SK-N-MC (cell line): ENCODE data around the gene RO60.
A peak's percentile ranks its signal among the peaks of the same experiment; 100 is the strongest.

Experiments
- DNase-seq: peaks from one replicate; pipeline ENCODE4 v3.0.0-alpha.2; 2011; ENCODE audit warnings: low read depth, low spot score
- H3K27ac ChIP-seq: fragments of 200-600 bp; sonication (generic); 2 replicates; pipeline ENCODE4 v1.5.1; 2016; ENCODE audit warnings: mixed run types
- H3K36me3 ChIP-seq: fragments of 200-600 bp; sonication (generic); 2 replicates; pipeline ENCODE4 v1.6.1; 2017; ENCODE audit warnings: antibody characterized with exemption, low read length, mixed read lengths; ENCODE audit not compliant: insufficient read depth
- H3K4me3 ChIP-seq: fragments of 200-600 bp; sonication (generic); 2 replicates; pipeline ENCODE4 v1.5.1; 2016
- H3K9ac ChIP-seq: fragments of 200-600 bp; sonication (generic); 2 replicates; pipeline ENCODE4 v1.8.0; 2017; ENCODE audit warnings: mixed run types, mixed read lengths; ENCODE audit not compliant: insufficient read length
- H3K9me3 ChIP-seq: fragments of 200-600 bp; sonication (generic); 2 replicates; pipeline ENCODE4 v1.6.1; 2017; ENCODE audit warnings: low read depth, mild to moderate bottlenecking, antibody characterized with exemption, low read length, moderate library complexity, mixed read lengths
- EZH2 ChIP-seq: fragments of 200-600 bp; sonication (generic); IDR thresholded peaks from one replicate; pipeline ENCODE4 v1.6.1; 2017; ENCODE audit warnings: antibody characterized with exemption
- FOXP2 ChIP-seq: optimal IDR thresholded peaks from 2 replicates; pipeline ENCODE3; 2011; ENCODE audit warnings: mild to moderate bottlenecking, moderate library complexity; ENCODE audit not compliant: insufficient read depth; ENCODE audit errors: extremely low read length, control extremely low read depth
- POLR2AphosphoS5 ChIP-seq: IDR thresholded peaks from 2 replicates; pipeline ENCODE4 v1.6.1; 2012; ENCODE audit warnings: mild to moderate bottlenecking, low read depth, low read length, borderline replicate concordance

RO60 gene

DNA sequence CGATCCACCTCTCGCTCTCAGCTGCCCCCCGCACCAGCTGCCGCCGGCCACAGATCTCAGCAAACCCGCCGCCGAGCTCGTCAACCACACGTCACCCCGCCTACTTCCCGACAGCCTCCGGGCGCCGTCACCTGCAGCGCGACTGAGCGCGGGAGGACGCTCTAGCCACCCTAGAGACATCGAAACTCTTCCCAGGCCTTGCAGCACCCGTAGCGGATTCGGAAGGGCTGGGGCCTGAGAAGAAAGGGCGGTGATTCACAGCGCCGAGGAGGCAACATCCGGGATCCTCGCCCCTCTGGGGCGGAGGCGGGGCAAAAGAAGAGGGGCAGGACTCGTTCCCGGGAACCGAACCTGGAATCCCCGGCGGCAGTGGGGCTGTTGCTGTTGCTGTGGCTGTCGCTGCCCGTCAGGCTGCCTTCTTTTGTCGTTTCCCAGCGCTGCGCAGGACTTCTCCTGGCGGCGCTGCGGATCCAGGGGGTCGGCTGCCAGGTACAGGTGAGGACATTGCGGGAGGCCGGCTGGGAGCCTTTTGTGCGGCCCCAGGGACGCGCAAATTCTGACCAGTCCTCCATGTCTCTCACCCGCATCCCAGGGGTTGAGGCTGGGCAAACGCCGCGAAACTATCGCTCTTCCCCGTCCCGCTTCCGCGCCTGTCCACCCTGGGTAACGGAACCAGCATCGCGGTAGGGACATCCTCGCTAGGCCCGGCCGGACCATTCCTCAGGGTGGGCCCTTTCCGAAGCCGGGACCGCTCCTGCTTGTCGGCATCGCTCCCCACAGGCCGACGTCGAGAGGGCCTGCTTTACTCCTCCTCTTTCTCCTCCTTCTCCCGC lies at the start of gene RO60, which contains the start of gene UCHL5:
TSS of gene RO60 (plus strand) at position 331 of the 833 bp plus-strand sequence. CDS start 9,443 bp downstream, outside the sequence.
TSS of gene UCHL5 (minus strand) at position 79 of the 833 bp plus-strand sequence. CDS start 100 bp downstream, outside the sequence.
- Histone ChIP-seq H3K36me3 (peaks cover 21% of the 10 kb centered on the region), H3K4me3 (peak within 1 kb of the TSS; percentile 95), H3K27ac (peak within 1 kb of the TSS; percentile 92), H3K9ac (peak within 1 kb of the TSS; percentile 98), H3K9me3 (0 out of 2 replicates have a peak, but pooled peaks cover 2% of the 10 kb centered on the region)
- DNase-seq: peak; percentile 89
- TF ChIP-seq FOXP2 (peak; percentile 21), POLR2AphosphoS5 (peak; percentile 92), EZH2 (no peak)

DNA sequence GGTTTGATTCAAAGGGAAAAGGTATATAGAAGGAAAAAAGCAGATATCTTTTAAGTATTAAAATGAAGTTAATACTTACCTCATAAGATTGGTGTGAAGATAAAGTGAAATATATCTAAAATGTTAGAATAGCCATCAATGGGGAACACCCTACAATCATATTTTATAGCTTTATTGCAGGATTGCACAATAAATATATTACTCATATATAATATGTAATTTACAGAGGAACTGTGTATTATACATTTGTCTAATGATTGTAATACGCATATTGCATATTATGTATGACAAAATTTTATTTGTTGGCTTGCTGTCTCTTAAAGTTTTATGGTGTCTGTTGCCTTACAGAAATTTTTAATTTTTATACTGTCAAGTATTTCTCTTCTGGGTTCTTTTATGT lies 48.0 kb upstream of the RO60 start:
- Histone ChIP-seq H3K9me3 (no peaks in the 10 kb centered on the region), H3K27ac (no peak overlapping the region), H3K4me3 (no peak overlapping the region), H3K9ac (no peak overlapping the region), H3K36me3 (peaks cover 11% of the 10 kb centered on the region)
- TF ChIP-seq FOXP2: no peak
- no peak for TF ChIP-seq POLR2AphosphoS5
- TF ChIP-seq EZH2: no peak
- no peak for DNase-seq

DNA sequence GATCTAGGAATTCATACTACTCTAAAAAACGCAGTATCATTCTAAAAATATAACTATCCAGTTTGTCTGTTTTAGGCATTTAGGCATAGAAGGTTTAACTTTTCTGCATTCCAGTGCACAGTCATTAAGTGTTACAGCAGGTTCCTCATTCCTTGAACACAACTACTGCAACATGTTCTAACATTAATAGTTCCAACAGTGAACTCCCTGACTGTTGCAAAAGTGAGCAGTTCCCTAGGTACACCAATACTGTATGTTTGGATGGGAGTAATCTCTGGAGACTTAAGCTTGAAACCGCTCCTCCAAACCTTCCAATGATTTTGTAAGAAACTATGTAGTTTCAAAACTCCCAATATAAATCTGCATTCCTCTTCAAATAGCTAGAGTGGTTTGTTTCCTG lies 46.4 kb upstream of the RO60 start:
- H3K36me3 ChIP-seq: peaks cover 18% of the 10 kb centered on the region
- TF ChIP-seq EZH2 (no peak), FOXP2 (no peak), POLR2AphosphoS5 (no peak)
- no peak overlapping the region for H3K4me3 ChIP-seq
- H3K27ac ChIP-seq: no peak overlapping the region
- H3K9ac ChIP-seq: no peak overlapping the region
- DNase-seq: no peak
- no peaks in the 10 kb centered on the region for H3K9me3 ChIP-seq

DNA sequence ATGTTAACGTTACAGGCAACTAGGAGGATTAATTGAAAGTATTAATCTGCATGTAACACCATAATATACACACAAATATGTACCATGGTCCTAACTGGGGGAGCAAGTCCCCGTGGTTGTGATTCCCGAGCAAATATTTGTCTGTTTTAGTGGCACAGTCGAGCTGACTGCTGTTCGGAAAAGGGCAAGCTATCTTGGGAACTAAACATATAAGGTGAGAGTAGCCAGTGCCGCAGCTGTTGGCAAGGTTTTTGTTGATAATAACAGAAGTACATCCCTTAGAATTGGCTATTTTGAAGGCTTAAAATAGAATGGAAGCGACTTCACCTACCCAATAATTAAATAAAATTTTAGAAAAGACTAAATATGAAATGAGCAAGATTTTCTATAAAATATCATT lies 45.7 kb upstream of the RO60 start:
- no peak overlapping the region for H3K9ac ChIP-seq
- H3K27ac ChIP-seq: no peak overlapping the region
- TF ChIP-seq POLR2AphosphoS5 (no peak), EZH2 (no peak), FOXP2 (no peak)
- H3K4me3 ChIP-seq: no peak overlapping the region
- no peaks in the 10 kb centered on the region for H3K9me3 ChIP-seq
- DNase-seq: no peak
- peaks cover 21% of the 10 kb centered on the region for H3K36me3 ChIP-seq

DNA sequence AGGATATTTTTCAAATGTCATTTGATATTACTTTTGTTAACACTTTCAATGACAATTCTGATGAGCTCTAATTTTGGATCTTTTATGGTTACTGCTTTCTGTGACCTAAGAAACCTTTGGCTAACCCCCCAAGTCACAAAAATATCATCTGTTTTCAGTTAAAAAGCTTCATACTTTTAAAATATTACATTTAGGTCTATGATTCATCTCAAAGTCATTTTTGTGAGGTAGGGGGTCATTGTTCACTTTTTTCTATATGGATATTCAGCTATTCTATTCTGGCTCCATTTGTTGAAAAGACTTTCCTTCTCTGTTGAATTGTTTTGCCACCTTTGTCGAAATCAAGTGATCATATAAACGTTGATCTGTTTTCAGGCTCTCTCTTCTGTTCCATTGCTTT lies 45.0 kb upstream of the RO60 start:
- Histone ChIP-seq H3K9me3 (no peaks in the 10 kb centered on the region), H3K36me3 (peaks cover 25% of the 10 kb centered on the region), H3K27ac (no peak overlapping the region), H3K4me3 (no peak overlapping the region), H3K9ac (no peak overlapping the region)
- no peak for DNase-seq
- no peak for TF ChIP-seq FOXP2
- no peak for TF ChIP-seq EZH2
- TF ChIP-seq POLR2AphosphoS5: no peak

DNA sequence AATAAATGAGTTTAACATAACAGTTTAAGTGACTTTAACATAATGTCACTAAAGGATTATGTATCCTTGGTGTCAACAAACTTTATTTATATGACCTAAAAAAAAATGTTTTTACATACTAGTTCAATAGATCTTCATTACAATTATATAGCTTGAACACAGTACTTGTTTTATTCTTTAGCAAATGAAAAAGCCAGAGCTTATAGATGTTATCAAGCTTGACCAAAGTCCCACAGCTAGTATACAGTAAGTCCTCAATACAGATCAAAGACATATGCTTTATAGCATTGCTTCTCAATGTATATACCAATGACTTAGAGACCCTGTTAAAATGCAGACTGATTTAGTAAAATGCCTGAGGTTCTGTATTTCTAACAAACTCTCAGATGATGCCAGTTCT lies 42.6 kb upstream of the RO60 start:
- Histone ChIP-seq H3K4me3 (no peak overlapping the region), H3K9ac (no peak overlapping the region), H3K9me3 (no peaks in the 10 kb centered on the region), H3K27ac (no peak overlapping the region), H3K36me3 (peaks cover 33% of the 10 kb centered on the region)
- no peak for DNase-seq
- TF ChIP-seq EZH2: no peak
- no peak for TF ChIP-seq POLR2AphosphoS5
- TF ChIP-seq FOXP2: no peak

DNA sequence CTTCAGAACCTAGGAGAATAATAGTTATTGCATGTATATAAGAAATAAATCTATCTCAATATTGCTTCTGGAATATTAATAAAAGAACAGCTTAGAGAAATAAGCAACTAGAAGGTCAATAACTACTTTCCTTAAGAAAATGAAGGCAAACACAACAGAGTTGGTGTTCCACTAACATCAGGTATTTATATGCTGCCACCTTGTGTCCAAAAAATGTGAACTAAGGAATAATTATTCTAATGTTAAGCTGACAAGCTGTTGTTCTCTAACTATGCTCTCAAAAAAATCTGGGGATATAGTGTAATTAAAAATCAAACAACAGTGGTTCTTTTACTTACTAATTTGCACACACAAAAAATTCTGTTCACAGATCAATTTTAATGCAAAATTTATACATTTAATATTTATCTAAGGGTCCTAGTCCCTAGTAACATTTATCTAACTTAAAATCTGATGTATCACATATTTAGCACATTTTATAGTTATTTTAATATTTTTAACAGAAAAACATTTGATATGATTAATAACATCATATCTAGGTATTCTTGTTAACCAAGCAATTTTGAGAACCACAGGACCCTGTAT lies 39.9 kb upstream of the RO60 start:
- no peak overlapping the region for H3K9ac ChIP-seq
- no peak overlapping the region for H3K4me3 ChIP-seq
- H3K36me3 ChIP-seq: peaks cover 48% of the 10 kb centered on the region
- no peak for TF ChIP-seq POLR2AphosphoS5
- TF ChIP-seq FOXP2: no peak
- no peak for TF ChIP-seq EZH2
- peak; percentile 24 for DNase-seq
- no peak overlapping the region for H3K27ac ChIP-seq
- no peaks in the 10 kb centered on the region for H3K9me3 ChIP-seq

DNA sequence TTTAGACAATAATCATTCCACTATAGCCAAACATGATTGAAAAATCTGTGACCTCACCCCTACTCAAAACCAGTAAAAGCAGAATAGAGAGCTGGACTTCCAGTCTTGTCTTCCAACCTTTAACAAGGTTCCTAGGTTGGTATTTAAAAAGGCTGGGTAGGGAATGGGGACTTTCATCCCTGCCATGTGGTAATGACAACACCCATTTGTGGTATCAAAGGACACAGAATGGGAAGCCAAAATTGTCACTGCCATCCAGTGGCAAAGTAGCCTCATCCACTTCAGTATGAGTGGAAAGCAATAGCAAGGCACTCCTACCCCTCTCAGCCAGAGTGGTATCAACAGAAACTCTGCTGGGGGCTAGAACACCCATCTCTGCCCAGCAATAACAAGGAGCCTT lies 34.2 kb upstream of the RO60 start:
- TF ChIP-seq EZH2 (no peak), FOXP2 (no peak), POLR2AphosphoS5 (no peak)
- peaks cover 62% of the 10 kb centered on the region for H3K36me3 ChIP-seq

More for the DNA sequence above, 34.2 kb upstream of the RO60 start:
- H3K9ac ChIP-seq: no peak overlapping the region
- DNase-seq: no peak
- no peaks in the 10 kb centered on the region for H3K9me3 ChIP-seq
- no peak overlapping the region for H3K4me3 ChIP-seq
- H3K27ac ChIP-seq: no peak overlapping the region
